H1 (cell line): ENCODE data around the gene CDC27.

Experiments used
- CREB1 ChIP-seq: IDR thresholded peaks from 2 replicates; pipeline ENCODE4 v1.6.1; 2012; ENCODE audit warnings: inconsistent platforms
- CTCF ChIP-seq, 3 experiments: IDR thresholded peaks; 1 replicate in 2 of 3; 2 replicates in 1 of 3; pipeline versions ENCODE4 v1.5.1 to v1.6.1; 2011; ENCODE audit warnings: low read length in 3 of 3, mild to moderate bottlenecking in 3 of 3, inconsistent platforms in 2 of 3, low read depth in 1 of 3, moderate library complexity in 1 of 3; ENCODE audit not compliant: insufficient read depth in 1 of 3; ENCODE audit errors: control extremely low read depth in 1 of 3
- EP300 ChIP-seq, 2 experiments: IDR thresholded peaks; 1 replicate in 1 of 2; 2 replicates in 1 of 2; pipeline ENCODE4 v1.6.1; 2011 to 2012; ENCODE audit warnings: low read depth in 2 of 2, low read length in 2 of 2, mild to moderate bottlenecking in 2 of 2, borderline replicate concordance in 1 of 2, inconsistent platforms in 1 of 2, moderate library complexity in 1 of 2
- EZH2 ChIP-seq: fragments of 200-600 bp; sonication (generic); IDR thresholded peaks from 2 replicates; pipeline ENCODE4 v1.7.1; 2012; ENCODE audit warnings: low read depth, mild to moderate bottlenecking, moderate library complexity, low read length, inconsistent platforms; ENCODE audit not compliant: severe bottlenecking
- HDAC2 ChIP-seq, 2 experiments: fragments of 300-600 bp in 1 of 2; sonication (generic) in 1 of 2; IDR thresholded peaks; 2 replicates each; pipeline ENCODE4 v1.6.1; 2011 to 2012; ENCODE audit warnings: low read depth in 2 of 2, low read length in 2 of 2, mild to moderate bottlenecking in 2 of 2, moderate library complexity in 2 of 2, borderline replicate concordance in 1 of 2, inconsistent platforms in 1 of 2
- JUN ChIP-seq: IDR thresholded peaks from 2 replicates; pipeline ENCODE4 v1.6.1; 2011; ENCODE audit warnings: low read depth, mild to moderate bottlenecking, improper control_type of control experiment, low read length
- JUND ChIP-seq: IDR thresholded peaks from 2 replicates; pipeline ENCODE4 v1.6.1; 2011; ENCODE audit warnings: mild to moderate bottlenecking, improper control_type of control experiment, low read length
- POLR2A ChIP-seq, 2 experiments: IDR thresholded peaks; 1 replicate in 1 of 2; 2 replicates in 1 of 2; pipeline ENCODE4 v1.6.1; 2011; ENCODE audit warnings: low read depth in 2 of 2, low read length in 2 of 2, mild to moderate bottlenecking in 2 of 2; ENCODE audit errors: control extremely low read depth in 1 of 2
- POLR2AphosphoS5 ChIP-seq: IDR thresholded peaks from 2 replicates; pipeline ENCODE4 v1.6.1; 2011; ENCODE audit warnings: low read depth, low read length
- RAD21 ChIP-seq, 2 experiments: IDR thresholded peaks in 1 of 2; conservative IDR thresholded peaks in 1 of 2; 2 replicates each; pipeline ENCODE4 v1.6.1; 2011; ENCODE audit warnings: low read depth in 2 of 2, low read length in 2 of 2, improper control_type of control experiment in 1 of 2, inconsistent platforms in 1 of 2, mild to moderate bottlenecking in 1 of 2, moderate library complexity in 1 of 2
- TEAD4 ChIP-seq: IDR thresholded peaks from 2 replicates; pipeline ENCODE4 v1.6.1; 2012; ENCODE audit warnings: low read depth, low read length, inconsistent platforms, mixed read lengths
- ZNF274 ChIP-seq: IDR thresholded peaks from 2 replicates; pipeline ENCODE4 v1.7.0; 2012; ENCODE audit warnings: low read length, borderline replicate concordance; ENCODE audit errors: extremely low read depth

- TF ChIP-seq CTCF (IDR thresholded peaks at IDR 0.05; ENCODE audit: control extremely low read depth in 1 of 3, insufficient read depth in 1 of 3, low read depth in 1 of 3, low read length in 3 of 3), result no peak
- TF ChIP-seq RAD21 (IDR thresholded peaks at IDR 0.05 in 1 of 2, conservative IDR thresholded peaks at IDR 0.05 in 1 of 2; ENCODE audit: low read depth in 2 of 2, low read length in 2 of 2), result no peak
- no peak for TF ChIP-seq HDAC2 (IDR thresholded peaks at IDR 0.05; ENCODE audit: borderline replicate concordance in 1 of 2, low read depth in 2 of 2, low read length in 2 of 2)
- no peak for TF ChIP-seq TEAD4
- no peak for TF ChIP-seq POLR2A (IDR thresholded peaks at IDR 0.05; ENCODE audit: control extremely low read depth in 1 of 2, low read depth in 2 of 2, low read length in 2 of 2)
- TF ChIP-seq ZNF274, result no peak
- TF ChIP-seq POLR2AphosphoS5, result no peak
- TF ChIP-seq CREB1, result no peak
- TF ChIP-seq JUN, result no peak
- TF ChIP-seq EP300 (IDR thresholded peaks at IDR 0.05; ENCODE audit: borderline replicate concordance in 1 of 2, low read depth in 2 of 2, low read length in 2 of 2), result no peak
- no peak for TF ChIP-seq EZH2
- TF ChIP-seq JUND, result no peak
Measured at GRCh38 chr17:47078801-47079200, 110.3 kb downstream of the CDC27 start.
